ENCODE measurements around the gene MYO9A. TPM values are rescaled to one million over a fixed set of nuclear protein-coding genes. Genes with fewer than 3 reads are reported as not detected.

The MYO9A gene
- total and polyA plus RNA-seq, 10 of the 15 experiments (the other 5 are each of a cell fraction or from before 2014, with no cell fraction given), result 3.3 to 25.3 (median 12.2) TPM

GRCh38 chr15:72006382-72006781, 111.6 kb downstream of the MYO9A start:
- DNase-seq (ENCODE audit: low read depth, low spot score) (no peak), ATAC-seq (peak; percentile 61)
- CTCF ChIA-PET, result no interaction called here
- TF ChIP-seq FOXK2 (IDR thresholded peaks at IDR 0.05), result no peak
- no peak for TF ChIP-seq POLR2A (IDR thresholded peaks at IDR 0.05; ENCODE audit: low read depth, low read length)
- no peak for TF ChIP-seq NFYB (IDR thresholded peaks at IDR 0.05; ENCODE audit: insufficient read depth, low read depth, low read length)
- TF ChIP-seq POLR2AphosphoS2 (IDR thresholded peaks at IDR 0.05; ENCODE audit: low read depth, low read length), result no peak
- no peak for TF ChIP-seq ZNF622 (IDR thresholded peaks at IDR 0.05)
- no peak for TF ChIP-seq ZZZ3 (IDR thresholded peaks at IDR 0.05; ENCODE audit: control insufficient read depth, insufficient read length, low read depth)
- TF ChIP-seq CHD4 (IDR thresholded peaks at IDR 0.05), result no peak
- no peak for TF ChIP-seq ZBTB40 (IDR thresholded peaks at IDR 0.05; ENCODE audit: borderline replicate concordance)
- TF ChIP-seq ZBTB33 (IDR thresholded peaks at IDR 0.05), result no peak
- TF ChIP-seq NFYA (IDR thresholded peaks at IDR 0.05; ENCODE audit: borderline replicate concordance, low read depth, low read length), result no peak
- no peak for TF ChIP-seq REST (IDR thresholded peaks at IDR 0.05; ENCODE audit: low read depth, low read length)
- no peak for TF ChIP-seq FOXM1 (IDR thresholded peaks at IDR 0.05; ENCODE audit: low read depth, low read length)
- no peak for TF ChIP-seq MTA3 (IDR thresholded peaks at IDR 0.05; ENCODE audit: borderline replicate concordance, low read length)
- TF ChIP-seq KLF5 (IDR thresholded peaks at IDR 0.05; ENCODE audit: partially characterized antibody), result no peak
- no peak for TF ChIP-seq LARP7 (IDR thresholded peaks at IDR 0.05)
- TF ChIP-seq BRCA1 (IDR thresholded peaks at IDR 0.05; ENCODE audit: low read depth, low read length), result no peak

More at GRCh38 chr15:72006382-72006781, 111.6 kb downstream of the MYO9A start:
- ChIA-PET SMC1A (ENCODE audit: uncharacterized antibody, unreplicated experiment) (interaction anchor here (1.7 kb wide), 1 partner anchor 13 kb away, joined by 6 read pairs; no protein-coding TSS in a partner anchor), POLR2A (no interaction called here), RAD21 (ENCODE audit: unreplicated experiment) (no interaction called here)
- no TSS peak for BruUV-seq (replicated peaks)
- no peak overlapping the region for H3K9ac ChIP-seq (ENCODE audit: control insufficient read depth, insufficient read depth, low read length)
- FAIRE-seq, result no peak
- H3K27ac ChIP-seq (ENCODE audit: control insufficient read depth, insufficient read depth), result no peak overlapping the region
- H4K20me1 ChIP-seq (ENCODE audit: control insufficient read depth, insufficient read depth), result no peaks in the 10 kb centered on the region
- 64% methylated on average over 4 of the region's 4 CpGs for WGBS (ENCODE audit: insufficient coverage, insufficient replicate concordance, low lambda C conversion rate, missing lambda C conversion rate)
- in situ Hi-C loops (cut with MboI), result no loop called here
- no peaks in the 10 kb centered on the region; a peak in 1 of 4 replicates for H3K36me3 ChIP-seq (ENCODE audit: control insufficient read depth in 2 of 2, insufficient read depth in 2 of 2, low read length in 1 of 2)
- no peaks in the 10 kb centered on the region for H3K79me2 ChIP-seq (ENCODE audit: control insufficient read depth, insufficient read depth, low read length)
- no peak overlapping the region for H3K4me3 ChIP-seq
- no peak overlapping the region for H3K4me2 ChIP-seq (ENCODE audit: control insufficient read depth, insufficient read depth)
- intact Hi-C loops (cut with micrococcal nuclease; ENCODE audit: unreplicated experiment), result no loop called here
- H3K27me3 ChIP-seq (replicated peaks in 1 of 2; ENCODE audit: control insufficient read depth in 2 of 2, insufficient read depth in 2 of 2, low read length in 1 of 2), result no peaks in the 10 kb centered on the region
- H2AFZ ChIP-seq (ENCODE audit: control insufficient read depth, low read depth, low read length), result no peak overlapping the region
- no peaks in the 10 kb centered on the region for H3K4me1 ChIP-seq (ENCODE audit: control insufficient read depth, insufficient read depth, low read length)
- no peaks in the 10 kb centered on the region for H3K9me3 ChIP-seq (replicated peaks; ENCODE audit: control insufficient read depth, insufficient read depth, low read length)

Data from GM12878 (cell line).